Lung (tissue), 12 donors: Measurements from ENCODE around the gene CHAC2. TPM values are rescaled to one million over a fixed set of nuclear protein-coding genes. Genes with fewer than 3 reads are reported as not detected.

Experiments used
- ATAC-seq: fragments of 200-7000 bp; cut with Tn5 transposase; one replicate; pipeline ENCODE4 v1.9.1; 2020; ENCODE audit warnings: moderate number of reproducible peaks; ENCODE audit not compliant: insufficient read depth, low FRiP score
- DNase-seq, 3 donors: peaks; one replicate each; pipeline ENCODE4 v3.0.0-alpha.2; 2013 to 2017
- H3K27ac ChIP-seq, 2 donors: one replicate each; pipeline ENCODE4 v1.5.1; 2013; ENCODE audit warnings: mild to moderate bottlenecking in 2 of 2, moderate library complexity in 2 of 2, control low read depth in 1 of 2, inconsistent platforms in 1 of 2, low read depth in 1 of 2, low read length in 1 of 2
- H3K27me3 ChIP-seq, 3 donors: one replicate each; pipeline ENCODE4 v1.5.1; 2013; ENCODE audit warnings: low read length in 2 of 3; ENCODE audit not compliant: control insufficient read depth in 3 of 3, insufficient read depth in 3 of 3
- H3K36me3 ChIP-seq, 4 donors: one replicate each; pipeline ENCODE4 v1.5.1; 2013; ENCODE audit warnings: low read length in 4 of 4, mild to moderate bottlenecking in 1 of 4, moderate library complexity in 1 of 4; ENCODE audit not compliant: control insufficient read depth in 4 of 4, insufficient read depth in 4 of 4
- H3K4me1 ChIP-seq, 5 donors: one replicate each; pipeline ENCODE4 v1.5.1; 2013; ENCODE audit warnings: low read length in 5 of 5, mild to moderate bottlenecking in 2 of 5, moderate library complexity in 1 of 5; ENCODE audit not compliant: control insufficient read depth in 5 of 5, insufficient read depth in 5 of 5
- H3K4me3 ChIP-seq: one replicate; pipeline ENCODE4 v1.5.1; 2013; ENCODE audit warnings: mild to moderate bottlenecking, control low read depth, moderate library complexity
- H3K9ac ChIP-seq, 2 donors: one replicate each; pipeline ENCODE4 v1.5.1; 2013; ENCODE audit warnings: low read length in 2 of 2, control low read depth in 1 of 2; ENCODE audit not compliant: insufficient read depth in 1 of 2
- H3K9me3 ChIP-seq, 4 donors: one replicate each; pipeline ENCODE4 v1.5.1; 2013; ENCODE audit warnings: low read length in 3 of 4, mild to moderate bottlenecking in 1 of 4, moderate library complexity in 1 of 4; ENCODE audit not compliant: control insufficient read depth in 4 of 4, insufficient read depth in 3 of 4
- CTCF ChIP-seq: IDR thresholded peaks from 2 replicates; pipeline ENCODE4 v1.5.1; 2012; ENCODE audit warnings: mild to moderate bottlenecking; ENCODE audit errors: control extremely low read depth, extremely low read depth
- WGBS, 2 donors: extraction: QIAGEN DNeasy Blood & Tissue Kit; methylation state at CpG; one replicate each; pipeline ENCODE4 v1.1.7; 2013; 5-methylcytosine and 5-hydroxymethylcytosine counted together
- polyA plus RNA-seq, 2 donors: library from polyadenylated mRNA; stranded (reverse); fragments of 200-250 nt; gene quantifications; one replicate each; pipeline ENCODE4 v1.2.1, GENCODE V29; 2013
- total RNA-seq, 2 donors: library from RNA; depleted of rRNA in 1 of 2; stranded (reverse); fragments of >200 nt in 1 of 2; gene quantifications; one replicate each; pipeline ENCODE4 v1.2.1, GENCODE V29; 2014 to 2021
- donor health status: control.
- donor health status: control.
- donor health status: Bipolar disorder and iron deficiency.
- donor health status: healthy.
- donor health status: DM: yes; HTN: yes; CAD: no.

The CHAC2 gene
- total and polyA plus RNA-seq, 4 donors = 1.6 to 5.4 (median 4.4) TPM

GRCh38 chr2:53787614-53788289 is 20.1 kb downstream of the CHAC2 start:
- H3K9me3 ChIP-seq = no peaks in the 10 kb centered on the region
- H3K4me3 ChIP-seq = peak overlapping the region; percentile 83
- peak overlapping the region; percentile 90 to 93 for H3K9ac ChIP-seq
- 2% methylated on average over 17 of the region's 17 CpGs for WGBS, 2 donors
- no peak for TF ChIP-seq CTCF
- H3K36me3 ChIP-seq = peaks cover 0 to 4% (median 0%) of the 10 kb centered on the region in 4 donors
- no peaks in the 10 kb centered on the region for H3K27me3 ChIP-seq
- peaks cover 8 to 38% (median 11%) of the 10 kb centered on the region in 5 donors for H3K4me1 ChIP-seq
- DNase-seq = peak in 1 of 3 donors; percentile 45
- ATAC-seq = no peak
- H3K27ac ChIP-seq = peak overlapping the region; percentile 73 to 92

- DNase-seq = peak; percentile 74 to 94 (median 92)
- no peaks in the 10 kb centered on the region for H3K9me3 ChIP-seq
- peaks cover 5 to 10% (median 9%) of the 10 kb centered on the region in 4 donors for H3K36me3 ChIP-seq
- TF ChIP-seq CTCF = no peak
- H3K27ac ChIP-seq = no peak overlapping the region
- peak overlapping the region in 1 of 2 donors; percentile 57 for H3K9ac ChIP-seq
- no peak for ATAC-seq
- no peaks in the 10 kb centered on the region for H3K27me3 ChIP-seq
- H3K4me1 ChIP-seq = peaks cover 0 to 25% (median 8%) of the 10 kb centered on the region in 5 donors
- H3K4me3 ChIP-seq = no peak overlapping the region
- WGBS, 2 donors = 68 to 79% methylated on average over 3 of the region's 3 CpGs
Measured at GRCh38 chr2:53793261-53793660, 25.7 kb downstream of the CHAC2 start.

GRCh38 chr2:53793821-53794220 is 26.2 kb downstream of the CHAC2 start:
- Histone ChIP-seq H3K27ac (no peak overlapping the region), H3K27me3 (no peaks in the 10 kb centered on the region), H3K9ac (no peak overlapping the region), H3K4me1 (peaks cover 0 to 20% (median 6%) of the 10 kb centered on the region in 5 donors), H3K9me3 (no peaks in the 10 kb centered on the region), H3K36me3 (peaks cover 7 to 16% (median 11%) of the 10 kb centered on the region in 4 donors), H3K4me3 (no peak overlapping the region)
- DNase-seq (no peak), ATAC-seq (peak; percentile 69)
- no peak for TF ChIP-seq CTCF
- WGBS, 2 donors = 65 to 84% methylated on average over 3 of the region's 3 CpGs
